GM19023 (cell line): ENCODE measurements around the gene PCDHGC4.

Experiments
- ATAC-seq: cut with Tn5 transposase; IDR thresholded peaks from one replicate; pipeline ENCODE4 v1.9.1; 2021; ENCODE audit warnings: mild to moderate bottlenecking, moderate library complexity; ENCODE audit not compliant: unreplicated experiment

Gene PCDHGC4

GRCh38 chr5:141511771-141512325 is 27.0 kb downstream of the PCDHGC4 start:
- no peak for ATAC-seq

GRCh38 chr5:141512390-141512910 is 27.6 kb downstream of the PCDHGC4 start:
- no peak for ATAC-seq

- ATAC-seq, result no peak
Observed at GRCh38 chr5:141512911-141513626, 28.2 kb downstream of the PCDHGC4 start.

GRCh38 chr5:141513627-141514329 is 28.9 kb downstream of the PCDHGC4 start:
- no peak for ATAC-seq

GRCh38 chr5:141514330-141515133 is 29.7 kb downstream of the PCDHGC4 start:
- no peak for ATAC-seq

- no peak for ATAC-seq
Observed at GRCh38 chr5:141515141-141515540, 30.3 kb downstream of the PCDHGC4 start.

GRCh38 chr5:141515946-141516671 is 31.3 kb downstream of the PCDHGC4 start:
- ATAC-seq, result no peak

GRCh38 chr5:141516672-141517025 is 31.8 kb downstream of the PCDHGC4 start:
- ATAC-seq, result no peak

- no peak for ATAC-seq
Observed at GRCh38 chr5:141517312-141517711, 32.5 kb downstream of the PCDHGC4 start.

- no peak for ATAC-seq
Observed at GRCh38 chr5:141517880-141518617, 33.2 kb downstream of the PCDHGC4 start.

- ATAC-seq, result no peak
Observed at GRCh38 chr5:141518618-141519015, 33.8 kb downstream of the PCDHGC4 start.

GRCh38 chr5:141519605-141520565 is 35.1 kb downstream of the PCDHGC4 start:
- no peak for ATAC-seq

- ATAC-seq, result no peak
Observed at GRCh38 chr5:141521244-141521781, 36.5 kb downstream of the PCDHGC4 start.

- ATAC-seq, result no peak
Observed at GRCh38 chr5:141522301-141522700, 37.5 kb downstream of the PCDHGC4 start.

GRCh38 chr5:141523991-141524390 is 39.2 kb downstream of the PCDHGC4 start:
- no peak for ATAC-seq

- peak; percentile 68 for ATAC-seq
Observed at GRCh38 chr5:141524604-141525597, 40.1 kb downstream of the PCDHGC4 start.

- no peak for ATAC-seq
Observed at GRCh38 chr5:141525653-141526052, 40.8 kb downstream of the PCDHGC4 start.
